ENCODE data around the gene TRAF4.
A peak's percentile ranks its signal among the peaks of the same experiment; 100 is the strongest.
"Not testable (repeated sequence)": the region's sequence is repeated elsewhere in the genome, so short reads cannot be mapped to it uniquely, and the experiment has no call there.

The TRAF4 gene

GRCh38 chr17:28734712-28735241 lies 9.0 kb upstream of the TRAF4 start:
- DNase-seq = no peak

- no peak for DNase-seq
Measured at GRCh38 chr17:28735242-28735722, 8.5 kb upstream of the TRAF4 start.

DNA sequence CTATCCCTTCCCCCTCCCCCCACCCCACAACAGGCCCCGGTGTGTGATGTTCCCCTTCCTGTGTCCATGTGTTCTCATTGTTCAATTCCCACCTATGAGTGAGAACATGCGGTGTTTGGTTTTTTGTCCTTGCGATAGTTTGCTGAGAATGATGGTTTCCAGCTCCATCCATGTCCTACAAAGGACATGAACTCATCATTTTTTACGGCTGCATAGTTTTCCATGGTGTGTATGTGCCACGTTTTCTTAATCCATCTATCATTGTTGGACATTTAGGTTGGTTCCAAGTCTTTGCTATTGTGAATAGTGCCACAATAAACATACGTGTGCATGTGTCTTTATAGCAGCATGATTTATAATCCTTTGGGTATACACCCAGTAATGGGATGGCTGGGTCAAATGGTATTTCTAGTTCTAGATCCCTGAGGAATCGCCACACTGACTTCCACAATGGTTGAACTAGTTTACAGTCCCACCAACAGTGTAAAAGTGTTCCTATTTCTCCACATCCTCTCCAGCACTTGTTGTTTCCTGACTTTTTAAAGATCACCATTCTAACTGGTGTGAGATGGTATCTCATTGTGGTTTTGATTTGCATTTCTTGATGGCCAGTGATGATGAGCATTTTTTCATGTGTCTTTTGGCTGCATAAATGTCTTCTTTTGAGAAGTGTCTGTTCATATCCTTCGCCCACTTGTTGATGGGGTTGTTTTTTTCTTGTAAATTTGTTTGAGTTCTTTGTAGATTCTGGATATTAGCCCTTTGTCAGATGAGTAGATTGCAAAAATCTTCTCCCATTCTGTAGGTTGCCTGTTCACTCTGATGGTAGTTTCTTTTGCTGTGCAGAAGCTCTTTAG lies 7.7 kb upstream of the TRAF4 start:
- not testable (repeated sequence) for DNase-seq

DNA sequence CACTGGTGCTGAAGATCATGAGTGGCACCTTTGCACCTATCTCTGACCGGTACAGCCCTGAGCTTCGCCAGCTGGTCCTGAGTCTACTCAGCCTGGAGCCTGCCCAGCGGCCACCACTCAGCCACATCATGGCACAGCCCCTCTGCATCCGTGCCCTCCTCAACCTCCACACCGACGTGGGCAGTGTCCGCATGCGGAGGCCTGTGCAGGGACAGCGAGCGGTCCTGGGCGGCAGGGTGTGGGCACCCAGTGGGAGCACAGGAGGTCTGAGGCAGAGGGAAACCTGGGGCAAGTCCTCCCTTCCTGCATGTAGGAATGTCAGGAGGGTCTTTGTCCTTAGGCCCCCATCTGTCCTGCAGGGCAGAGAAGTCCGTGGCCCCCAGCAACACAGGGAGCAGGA lies 6.5 kb upstream of the TRAF4 start:
- no peak for DNase-seq

DNA sequence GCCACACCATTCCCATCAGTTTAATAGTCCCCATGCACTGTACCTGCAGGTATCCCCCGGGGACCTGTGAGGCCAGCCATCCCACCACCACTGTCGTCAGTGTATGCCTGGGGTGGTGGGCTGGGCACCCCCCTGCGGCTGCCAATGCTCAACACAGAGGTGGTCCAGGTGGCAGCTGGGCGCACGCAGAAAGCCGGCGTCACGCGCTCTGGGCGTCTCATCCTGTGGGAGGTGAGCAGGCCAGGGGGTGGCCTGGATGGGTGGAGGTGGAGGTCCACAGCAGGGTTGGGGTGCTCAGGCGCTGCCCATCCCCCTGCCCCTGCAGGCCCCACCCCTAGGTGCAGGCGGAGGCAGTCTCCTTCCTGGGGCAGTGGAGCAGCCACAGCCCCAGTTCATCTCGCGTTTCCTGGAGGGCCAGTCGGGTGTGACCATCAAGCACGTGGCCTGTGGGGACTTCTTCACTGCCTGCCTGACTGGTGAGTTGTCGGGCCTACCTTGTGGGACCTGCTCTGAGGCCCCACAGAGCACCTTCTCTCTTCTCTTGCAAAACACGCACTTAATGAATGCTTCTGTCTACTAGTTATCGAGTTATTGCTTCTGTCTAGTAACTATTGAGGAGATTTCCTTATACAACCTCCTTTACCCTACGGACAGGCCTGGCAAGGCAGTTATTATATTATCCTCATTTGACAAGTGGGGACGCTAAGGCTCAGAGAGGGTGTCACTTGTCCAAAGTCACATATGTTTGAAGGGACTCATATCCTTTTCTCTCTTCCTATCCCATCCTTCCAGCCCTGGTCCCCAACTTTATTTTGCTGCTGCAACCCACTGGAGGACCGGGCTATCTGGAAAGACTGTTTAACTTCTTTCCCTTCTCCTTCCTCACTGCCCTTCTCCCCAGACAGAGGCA lies 5.8 kb upstream of the TRAF4 start:
- no peak for DNase-seq

GRCh38 chr17:28738680-28739384 lies 5.0 kb upstream of the TRAF4 start:
- peak; percentile 63 for DNase-seq

GRCh38 chr17:28740406-28741357 lies 3.1 kb upstream of the TRAF4 start:
- DNase-seq = peak; percentile 3

GRCh38 chr17:28741358-28742349 lies 2.2 kb upstream of the TRAF4 start:
- peak; percentile 3 for DNase-seq

DNA sequence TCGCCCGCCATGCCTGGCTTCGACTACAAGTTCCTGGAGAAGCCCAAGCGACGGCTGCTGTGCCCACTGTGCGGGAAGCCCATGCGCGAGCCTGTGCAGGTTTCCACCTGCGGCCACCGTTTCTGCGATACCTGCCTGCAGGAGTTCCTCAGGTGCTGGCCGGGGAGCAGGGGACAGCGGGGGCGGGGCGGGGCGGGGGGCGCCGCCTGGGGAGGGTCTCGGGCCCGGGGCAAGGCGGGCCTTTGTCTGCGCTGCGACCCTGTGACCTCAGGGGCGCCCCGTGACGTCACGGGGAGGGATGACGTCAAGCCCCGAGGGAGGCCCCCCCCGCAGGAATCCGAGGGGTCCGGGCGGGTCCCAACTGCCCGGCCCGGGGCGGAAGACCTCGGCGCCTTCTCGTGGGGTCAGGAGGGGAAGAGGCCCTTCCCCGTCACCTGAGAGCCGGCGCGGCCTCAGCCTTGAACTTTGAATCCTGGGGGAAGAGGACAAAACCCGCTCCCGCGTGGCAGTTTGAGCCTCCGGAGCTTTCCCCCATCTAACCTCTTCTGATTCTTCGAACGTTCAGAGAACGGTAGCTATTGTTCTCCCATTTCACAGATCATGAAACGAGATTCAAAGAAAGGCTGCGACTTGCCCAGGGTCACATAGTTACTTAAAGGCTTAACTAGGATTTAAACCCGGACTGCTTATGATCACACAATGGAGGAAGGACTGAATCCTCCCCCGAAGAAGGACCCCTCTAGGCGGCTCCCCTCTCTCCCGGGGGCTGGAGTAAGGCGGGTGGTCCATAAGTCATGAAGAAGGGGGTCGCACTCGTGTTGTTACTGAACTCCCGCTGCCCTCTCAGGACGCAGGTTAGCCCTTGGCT lies 527 bp downstream of the TRAF4 start:
- DNase-seq = peak; percentile 69

GRCh38 chr17:28744972-28745785 lies 1.4 kb downstream of the TRAF4 start:
- DNase-seq = peak; percentile 28

DNA sequence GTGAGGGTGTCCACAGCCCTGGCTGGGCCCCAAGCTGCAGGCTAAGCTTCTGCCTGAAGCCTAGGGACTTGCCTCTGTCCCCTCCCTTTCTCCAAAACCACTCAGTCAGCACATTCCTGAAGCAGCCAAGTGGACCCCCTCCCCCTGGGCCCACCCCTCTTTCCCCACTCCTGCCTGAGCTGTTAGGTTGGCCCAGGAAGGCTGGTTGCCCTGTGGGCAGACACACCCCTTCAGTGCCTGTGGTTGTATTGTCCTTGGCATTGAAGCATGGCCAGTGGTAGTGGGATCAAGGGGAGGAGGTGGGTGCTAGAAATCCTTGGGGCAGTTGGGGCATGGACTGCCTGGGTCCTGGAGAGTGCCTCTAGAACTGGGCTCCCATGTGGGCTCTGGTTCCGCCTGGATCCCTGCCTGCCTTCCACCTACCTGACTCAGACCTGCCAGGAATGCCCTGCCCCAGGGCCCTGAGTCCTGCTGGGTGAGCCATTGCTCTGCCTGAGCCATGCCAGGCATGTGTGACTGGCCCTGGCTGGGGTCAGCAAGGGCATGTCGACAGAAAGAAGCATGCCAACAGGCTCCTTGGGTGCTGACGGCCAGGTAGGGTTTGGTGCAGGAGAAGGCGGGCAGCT lies 2.1 kb downstream of the TRAF4 start:
- DNase-seq = no peak

- DNase-seq = no peak
Measured at GRCh38 chr17:28746611-28747050, 2.8 kb downstream of the TRAF4 start.

- DNase-seq = no peak
Measured at GRCh38 chr17:28747051-28747691, 3.4 kb downstream of the TRAF4 start.

DNA sequence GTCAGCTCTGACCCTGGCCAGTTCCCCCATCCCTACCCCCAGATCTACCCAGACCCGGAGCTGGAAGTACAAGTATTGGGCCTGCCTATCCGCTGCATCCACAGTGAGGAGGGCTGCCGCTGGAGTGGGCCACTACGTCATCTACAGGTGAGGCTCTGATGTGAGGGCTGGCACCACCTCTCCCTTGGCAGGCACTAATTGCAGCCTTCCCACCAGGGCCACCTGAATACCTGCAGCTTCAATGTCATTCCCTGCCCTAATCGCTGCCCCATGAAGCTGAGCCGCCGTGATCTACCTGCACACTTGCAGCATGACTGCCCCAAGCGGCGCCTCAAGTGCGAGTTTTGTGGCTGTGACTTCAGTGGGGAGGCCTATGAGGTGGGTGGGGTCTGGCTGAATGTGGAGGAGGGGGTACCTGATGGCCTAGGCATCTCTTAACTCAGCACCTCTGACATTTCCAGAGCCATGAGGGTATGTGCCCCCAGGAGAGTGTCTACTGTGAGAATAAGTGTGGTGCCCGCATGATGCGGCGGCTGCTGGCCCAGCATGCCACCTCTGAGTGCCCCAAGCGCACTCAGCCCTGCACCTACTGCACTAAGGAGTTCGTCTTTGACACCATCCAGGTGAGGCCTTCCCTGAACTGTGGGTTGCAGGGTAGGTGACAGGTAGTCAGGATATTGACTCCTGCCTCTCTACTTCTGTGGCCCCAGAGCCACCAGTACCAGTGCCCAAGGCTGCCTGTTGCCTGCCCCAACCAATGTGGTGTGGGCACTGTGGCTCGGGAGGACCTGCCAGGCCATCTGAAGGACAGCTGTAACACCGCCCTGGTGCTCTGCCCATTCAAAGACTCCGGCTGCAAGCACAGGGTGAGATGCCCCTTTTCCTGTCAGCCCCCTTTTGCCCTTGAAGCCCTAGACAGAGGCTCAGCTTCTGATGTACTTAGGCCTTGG lies 4.3 kb downstream of the TRAF4 start:
- no peak for DNase-seq

DNA sequence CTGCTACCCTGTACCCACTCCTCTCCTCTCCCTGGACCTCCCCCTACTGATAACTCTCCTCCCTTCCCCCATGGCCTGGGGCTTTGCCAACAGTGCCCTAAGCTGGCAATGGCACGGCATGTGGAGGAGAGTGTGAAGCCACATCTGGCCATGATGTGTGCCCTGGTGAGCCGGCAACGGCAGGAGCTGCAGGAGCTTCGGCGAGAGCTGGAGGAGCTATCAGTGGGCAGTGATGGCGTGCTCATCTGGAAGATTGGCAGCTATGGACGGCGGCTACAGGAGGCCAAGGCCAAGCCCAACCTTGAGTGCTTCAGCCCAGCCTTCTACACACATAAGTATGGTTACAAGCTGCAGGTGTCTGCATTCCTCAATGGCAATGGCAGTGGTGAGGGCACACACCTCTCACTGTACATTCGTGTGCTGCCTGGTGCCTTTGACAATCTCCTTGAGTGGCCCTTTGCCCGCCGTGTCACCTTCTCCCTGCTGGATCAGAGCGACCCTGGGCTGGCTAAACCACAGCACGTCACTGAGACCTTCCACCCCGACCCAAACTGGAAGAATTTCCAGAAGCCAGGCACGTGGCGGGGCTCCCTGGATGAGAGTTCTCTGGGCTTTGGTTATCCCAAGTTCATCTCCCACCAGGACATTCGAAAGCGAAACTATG lies 5.2 kb downstream of the TRAF4 start:
- no peak for DNase-seq

All from stimulated activated CD4-positive, alpha-beta T cell treated with anti-CD3 and anti-CD28 coated beads, Interleukin-4, amount 100 ng/mL, for 24 hours (primary cell).